DND-41 (cell line): ENCODE results near the gene GNAT1.

ENCODE experiments used
- CTCF ChIP-seq: IDR thresholded peaks from 2 replicates; pipeline ENCODE4 v1.5.1; 2012; ENCODE audit warnings: borderline replicate concordance, low read length, moderate library complexity, mild to moderate bottlenecking; ENCODE audit not compliant: poor library complexity, severe bottlenecking; ENCODE audit errors: extremely low read depth
- EZH2 ChIP-seq: IDR thresholded peaks from 3 replicates; pipeline ENCODE4 v1.6.1; 2012; ENCODE audit warnings: borderline replicate concordance, low read depth, mild to moderate bottlenecking, moderate library complexity, low read length, inconsistent platforms; ENCODE audit not compliant: severe bottlenecking

DNA sequence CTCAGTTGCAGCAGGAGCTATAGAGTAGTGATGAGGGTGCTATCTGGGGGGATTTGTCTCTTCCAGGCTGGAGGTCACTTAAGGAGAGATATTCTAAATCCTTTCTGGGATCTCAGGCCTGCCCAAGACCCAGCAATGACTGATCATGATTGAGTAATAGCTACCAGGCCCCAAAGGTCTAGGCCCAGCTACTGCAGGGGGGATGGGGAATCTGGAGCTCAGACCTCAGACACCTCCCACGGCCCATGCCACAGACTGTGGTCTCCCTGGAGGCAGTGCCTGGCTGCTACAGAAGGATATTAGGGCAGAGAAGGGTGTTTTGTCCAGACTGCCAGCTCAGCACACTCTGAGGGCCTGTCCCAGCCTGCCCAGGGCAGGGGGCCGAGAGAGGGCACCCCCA, 20.5 kb downstream of the GNAT1 start:
- TF ChIP-seq CTCF = no peak
- no peak for TF ChIP-seq EZH2
